Endothelial cell of umbilical vein (primary cell): ENCODE results near the gene LORICRIN. TPM values are rescaled to one million over a fixed set of nuclear protein-coding genes. Genes with fewer than 3 reads are reported as not detected.

Experiments
- BruUV-seq: library from RNA; stranded (reverse); fragments of 400-500 nt; replicated peaks from 2 replicates; lab custom pipeline; 2021; lab: Mats Ljungman, UMichigan
- CTCF ChIA-PET: fragments of 300-600, 350-600 bp; sonication (Branson Sonifier 250); formaldehyde crosslinking; loops from one replicate; lab custom pipeline; 2021; ENCODE audit warnings: antibody characterized with exemption, inconsistent platforms; lab: Charles Lee
- POLR2A ChIA-PET: fragments of 300-600, 350-600 bp; sonication (Branson Sonifier 250); formaldehyde crosslinking; loops from one replicate; lab custom pipeline; 2021; ENCODE audit warnings: antibody characterized with exemption, inconsistent platforms; lab: Charles Lee
- DNase-seq: peaks from one replicate; pipeline ENCODE4 v3.0.0-alpha.2; 2011; ENCODE audit warnings: low read depth, low spot score
- FAIRE-seq: peaks from 2 replicates; lab custom pipeline; 2011; peaks lifted over from hg19 to GRCh38; lab: Jason Lieb, UNC
- H2AFZ ChIP-seq: 2 replicates; pipeline ENCODE4 v1.6.0; 2012; ENCODE audit warnings: low read depth, low read length, control low read depth, inconsistent platforms
- H3K27ac ChIP-seq: 2 replicates; pipeline ENCODE4 v1.5.1; 2011; ENCODE audit warnings: low read depth, mild to moderate bottlenecking, control low read depth, low read length, moderate library complexity; ENCODE audit not compliant: insufficient read depth
- H3K27me3 ChIP-seq, 2 experiments: 2 replicates each; pipeline versions ENCODE4 v1.6.0 to v1.6.1; 2011; ENCODE audit warnings: low read length in 2 of 2, mixed read lengths in 1 of 2; ENCODE audit not compliant: control insufficient read depth in 2 of 2, insufficient read depth in 2 of 2
- H3K36me3 ChIP-seq, 2 experiments: 2 replicates in 1 of 2; 3 replicates in 1 of 2; pipeline ENCODE4 v1.5.1; 2011; ENCODE audit warnings: low read length in 2 of 2, mild to moderate bottlenecking in 1 of 2, moderate library complexity in 1 of 2; ENCODE audit not compliant: control insufficient read depth in 2 of 2, insufficient read depth in 2 of 2; ENCODE audit errors: extremely low read depth in 1 of 2
- H3K4me1 ChIP-seq: 3 replicates; pipeline ENCODE4 v1.5.1; 2011; ENCODE audit warnings: mild to moderate bottlenecking, low read length; ENCODE audit not compliant: control insufficient read depth, insufficient read depth; ENCODE audit errors: extremely low read depth
- H3K4me2 ChIP-seq: 2 replicates; pipeline ENCODE4 v1.6.1; 2011; ENCODE audit warnings: low read length, control low read depth, mixed read lengths; ENCODE audit not compliant: insufficient read depth
- H3K4me3 ChIP-seq, 3 experiments: fragments of 200-600 bp in 1 of 3; sonication (generic), shearing (Covaris generic) in 1 of 3; replicated peaks in 1 of 3; 2 replicates each; pipeline ENCODE4 v1.5.1; 2011 to 2016; ENCODE audit warnings: control low read depth in 3 of 3, low read length in 3 of 3, mild to moderate bottlenecking in 2 of 3, inconsistent platforms in 1 of 3, low read depth in 1 of 3, moderate library complexity in 1 of 3; ENCODE audit not compliant: insufficient read depth in 1 of 3
- H3K79me2 ChIP-seq: 2 replicates; pipeline ENCODE4 v1.6.0; 2012; ENCODE audit warnings: low read length, inconsistent platforms; ENCODE audit not compliant: control insufficient read depth, insufficient read depth
- H3K9ac ChIP-seq: replicated peaks from 2 replicates; pipeline ENCODE3; 2011; ENCODE audit warnings: low read length, control low read depth; ENCODE audit not compliant: insufficient read depth; ENCODE audit errors: extremely low read depth
- H3K9me1 ChIP-seq: replicated peaks from 3 replicates; pipeline ENCODE4 v1.6.0; 2011; ENCODE audit warnings: mild to moderate bottlenecking, low read length; ENCODE audit not compliant: control insufficient read depth, insufficient read depth; ENCODE audit errors: extremely low read depth
- H3K9me3 ChIP-seq: replicated peaks from 2 replicates; pipeline ENCODE4 v1.5.1; 2012; ENCODE audit warnings: low read length, inconsistent platforms; ENCODE audit not compliant: control insufficient read depth, insufficient read depth
- H4K20me1 ChIP-seq: replicated peaks from 2 replicates; pipeline ENCODE3; 2011; ENCODE audit warnings: mild to moderate bottlenecking, low read length; ENCODE audit not compliant: control insufficient read depth, insufficient read depth; ENCODE audit errors: extremely low read depth
- CTCF ChIP-seq, 2 donors: IDR thresholded peaks; 1 replicate in 1 of 2; 2 replicates in 1 of 2; pipeline ENCODE4 v1.5.1; 2011; ENCODE audit warnings: low read length in 2 of 2, mild to moderate bottlenecking in 2 of 2, moderate library complexity in 2 of 2, control low read depth in 1 of 2, inconsistent platforms in 1 of 2, low read depth in 1 of 2; ENCODE audit not compliant: insufficient read depth in 1 of 2; ENCODE audit errors: extremely low read depth in 1 of 2
- EZH2 ChIP-seq: IDR thresholded peaks from 2 replicates; pipeline ENCODE4 v1.6.1; 2012; ENCODE audit warnings: borderline replicate concordance, low read depth, mild to moderate bottlenecking, moderate library complexity, low read length, inconsistent platforms; ENCODE audit not compliant: severe bottlenecking
- FOS ChIP-seq: IDR thresholded peaks from 2 replicates; pipeline ENCODE4 v1.6.1; 2011; ENCODE audit warnings: mild to moderate bottlenecking, low read length, moderate library complexity, borderline replicate concordance; ENCODE audit not compliant: insufficient read depth
- GATA2 ChIP-seq: IDR thresholded peaks from 2 replicates; pipeline ENCODE4 v1.7.0; 2011; ENCODE audit warnings: low read depth, mild to moderate bottlenecking, moderate library complexity, mixed read lengths, low read length; ENCODE audit not compliant: insufficient read length, insufficient read depth
- JUN ChIP-seq: IDR thresholded peaks from 2 replicates; pipeline ENCODE4 v1.6.1; 2011; ENCODE audit warnings: borderline replicate concordance, low read depth; ENCODE audit not compliant: insufficient read length, insufficient read depth
- MYC ChIP-seq: IDR thresholded peaks from one replicate; pipeline ENCODE4 v1.6.1; 2011; ENCODE audit warnings: mild to moderate bottlenecking, low read depth, low read length
- POLR2A ChIP-seq: IDR thresholded peaks from 2 replicates; pipeline ENCODE4 v1.6.1; 2012; ENCODE audit warnings: low read depth, mild to moderate bottlenecking, control low read depth, low read length
- POLR2AphosphoS5 ChIP-seq: IDR thresholded peaks from 2 replicates; pipeline ENCODE4 v1.6.1; 2012; ENCODE audit warnings: low read depth, mild to moderate bottlenecking, control low read depth, low read length, moderate library complexity; ENCODE audit not compliant: insufficient read depth
- dilution Hi-C: fragments of 300-500 bp; cut with MboI; formaldehyde crosslinking; loops from one replicate; pipeline ENCODE4 v1.15.0; 2019; ENCODE audit warnings: low sequenced_read_pairs; ENCODE audit not compliant: extremely low pct_ligation_motif_present
- intact Hi-C: fragments of 100-400 bp; cut with micrococcal nuclease; formaldehyde crosslinking; loops from one replicate; pipeline ENCODE4 v1.10.0; 2022
- polyA plus RNA-seq, 4 experiments: library from polyadenylated mRNA; depleted of rRNA in 3 of 4; stranded (reverse) in 3 of 4; unstranded in 1 of 4; fragments of >200 nt; gene quantifications; 2 replicates each; pipeline versions ENCODE4 v1.2.1 to v1.2.3, GENCODE V29; 2011 to 2012; ENCODE audit warnings: missing spikeins in 1 of 4
- total RNA-seq: library from RNA; stranded (reverse); gene quantifications from 2 replicates; pipeline ENCODE4 v1.2.3, GENCODE V29; 2021
- TF ChIP-seq, protein P1 (sequence below): IDR thresholded peaks from 2 replicates; pipeline ENCODE4 v1.6.1; 2011; ENCODE audit not compliant: insufficient read depth, insufficient read length

The LORICRIN gene
- total and polyA plus RNA-seq, 2 donors (not counting 3 experiments of a cell fraction or from before 2014, with no cell fraction given) = not detected

- no peaks in the 10 kb centered on the region for H3K36me3 ChIP-seq
- no peak overlapping the region for H2AFZ ChIP-seq
- intact Hi-C loops (no loop called here), dilution Hi-C loops (no loop called here)
- BruUV-seq = no TSS peak
- H3K4me3 ChIP-seq = no peak overlapping the region
- H3K9me1 ChIP-seq = no peaks in the 10 kb centered on the region
- H3K27ac ChIP-seq = no peak overlapping the region
- H3K9me3 ChIP-seq = no peaks in the 10 kb centered on the region
- DNase-seq (no peak), FAIRE-seq (no peak)
- H3K27me3 ChIP-seq = no peaks in the 10 kb centered on the region
- no peaks in the 10 kb centered on the region for H3K4me1 ChIP-seq
- no peak overlapping the region for H3K9ac ChIP-seq
- ChIA-PET CTCF (interaction anchor here (1.5 kb wide), 2 partner anchors 8 to 12 kb away, joined by 3 to 7 read pairs; no protein-coding TSS in a partner anchor), POLR2A (no interaction called here)
- H4K20me1 ChIP-seq = no peaks in the 10 kb centered on the region
- TF ChIP-seq POLR2A (no peak), POLR2AphosphoS5 (no peak), MYC (no peak), JUN (no peak), CTCF (IDR thresholded peaks at IDR 0.05; ENCODE audit: extremely low read depth in 1 of 2, insufficient read depth in 1 of 2, low read depth in 1 of 2, low read length in 2 of 2) (no peak), GATA2 (no peak), FOS (no peak), EZH2 (no peak)
- TF ChIP-seq, protein P1, sequence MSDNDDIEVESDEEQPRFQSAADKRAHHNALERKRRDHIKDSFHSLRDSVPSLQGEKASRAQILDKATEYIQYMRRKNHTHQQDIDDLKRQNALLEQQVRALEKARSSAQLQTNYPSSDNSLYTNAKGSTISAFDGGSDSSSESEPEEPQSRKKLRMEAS = no peak
- no peaks in the 10 kb centered on the region for H3K79me2 ChIP-seq
- no peak overlapping the region for H3K4me2 ChIP-seq
These were observed 26.9 kb upstream of the LORICRIN start for GRCh38 chr1:153232553-153232952.
